ENCODE measurements around the gene AFDN. TPM values are rescaled to one million over a fixed set of nuclear protein-coding genes. Genes with fewer than 3 reads are reported as not detected.

AFDN gene
- polyA plus RNA-seq, 1 donor, result 256 TPM

DNA sequence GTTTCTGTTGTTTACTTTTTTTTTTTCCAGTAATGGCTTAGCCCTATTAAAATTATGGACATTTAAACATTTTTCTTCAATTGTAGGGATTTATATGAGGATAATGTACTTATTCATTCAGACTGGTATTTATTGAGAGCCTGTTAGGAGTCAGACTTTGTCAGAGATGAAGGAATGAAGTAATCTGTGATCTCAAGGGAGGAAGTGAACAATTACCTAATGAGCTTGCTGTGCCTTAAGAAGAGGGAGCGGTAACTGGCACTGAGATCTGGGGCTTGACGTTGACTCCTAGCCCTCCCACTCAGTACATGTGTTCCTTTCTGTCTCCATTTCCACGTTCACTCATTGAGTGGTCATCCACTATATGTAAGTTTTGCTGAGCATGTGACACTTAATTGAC lies 12.6 kb downstream of the AFDN start:
- DNase-seq, result no peak

DNA sequence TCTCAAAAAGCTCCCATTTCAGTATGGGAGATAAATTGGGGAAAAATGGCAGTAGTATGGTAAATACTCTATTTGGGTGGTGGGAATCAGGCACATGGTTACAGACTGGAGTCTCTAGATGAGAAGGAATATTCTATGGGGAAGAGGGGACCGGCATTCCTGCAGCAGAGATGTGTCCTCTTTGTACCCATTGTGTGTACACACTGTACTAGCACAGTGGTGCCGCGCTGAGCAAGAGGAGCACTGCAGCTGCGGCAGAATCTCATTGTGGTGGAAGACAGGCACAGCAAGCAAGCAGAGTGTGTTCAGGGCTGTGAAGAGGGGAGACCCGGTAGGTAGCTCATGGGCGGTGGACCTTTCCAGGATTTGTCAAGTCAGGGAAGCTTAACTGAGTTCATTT lies 13.0 kb downstream of the AFDN start:
- no peak for DNase-seq

DNA sequence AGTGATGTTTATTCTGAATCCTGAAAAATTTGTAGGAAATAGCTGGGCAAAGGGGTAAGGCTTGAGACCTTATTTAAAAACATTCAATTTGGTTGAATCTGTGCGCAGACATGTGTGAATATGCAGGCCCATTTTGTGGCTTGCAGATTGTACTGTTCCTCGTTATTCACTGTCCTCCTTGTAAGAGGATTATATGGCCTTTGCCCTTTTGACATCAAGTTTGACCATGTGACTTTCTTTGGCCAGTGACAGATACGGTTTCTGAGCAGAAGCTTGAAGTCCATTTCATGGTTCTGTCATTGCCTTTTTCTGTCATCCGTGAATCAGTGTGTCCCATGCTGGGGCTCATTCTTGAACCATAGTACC lies 13.4 kb downstream of the AFDN start:
- DNase-seq, result no peak

DNA sequence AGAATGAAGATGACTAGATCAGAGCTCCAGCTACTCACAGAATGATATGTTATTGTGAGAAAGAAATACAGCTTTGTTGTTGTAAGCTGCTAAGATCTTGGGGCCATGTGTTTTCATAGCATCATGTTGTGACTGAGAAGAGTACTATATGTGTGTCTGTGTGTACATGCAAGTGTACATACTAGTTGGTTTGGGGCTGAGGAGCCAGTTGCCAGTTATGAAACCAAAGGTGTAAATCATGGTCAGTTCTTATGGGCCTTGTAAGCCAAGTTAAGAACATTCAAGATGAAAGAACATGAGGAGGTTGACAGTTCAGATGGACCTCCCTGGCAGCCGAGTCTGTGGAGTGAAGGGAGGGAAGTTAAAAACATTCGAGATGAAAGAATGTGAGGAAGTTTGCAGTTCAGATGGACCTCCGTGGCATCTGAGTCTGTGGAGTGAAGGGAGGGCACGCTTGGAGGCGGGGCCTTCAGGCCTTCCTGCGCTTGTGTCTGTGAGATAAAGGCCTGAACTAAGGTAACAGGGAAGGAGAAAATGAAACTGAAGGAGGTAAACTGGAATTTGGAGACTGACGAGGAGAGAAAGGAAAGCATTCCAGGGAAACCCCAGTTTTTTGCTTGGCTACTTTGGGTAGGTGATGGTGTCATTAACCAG lies 13.9 kb downstream of the AFDN start:
- no peak for DNase-seq

DNA sequence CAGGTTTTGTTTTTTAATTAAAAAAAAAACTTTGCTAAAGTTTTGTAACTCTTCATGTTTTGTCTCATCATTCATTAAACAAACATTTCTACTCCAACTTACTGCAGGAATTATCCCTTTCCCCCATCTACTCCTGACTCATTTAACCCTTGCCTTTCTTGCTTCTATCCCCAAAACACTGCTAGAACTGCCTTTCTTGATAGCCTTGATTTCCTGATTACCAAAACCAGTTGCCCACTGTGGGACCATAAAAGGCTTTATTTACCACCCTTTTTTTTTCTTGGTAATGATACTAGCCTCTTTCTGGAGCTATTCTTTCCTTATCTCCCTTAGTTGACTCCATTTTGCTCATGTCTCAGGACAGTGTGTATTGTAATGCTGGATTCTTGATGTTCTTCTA lies 15.3 kb downstream of the AFDN start:
- no peak for DNase-seq

DNA sequence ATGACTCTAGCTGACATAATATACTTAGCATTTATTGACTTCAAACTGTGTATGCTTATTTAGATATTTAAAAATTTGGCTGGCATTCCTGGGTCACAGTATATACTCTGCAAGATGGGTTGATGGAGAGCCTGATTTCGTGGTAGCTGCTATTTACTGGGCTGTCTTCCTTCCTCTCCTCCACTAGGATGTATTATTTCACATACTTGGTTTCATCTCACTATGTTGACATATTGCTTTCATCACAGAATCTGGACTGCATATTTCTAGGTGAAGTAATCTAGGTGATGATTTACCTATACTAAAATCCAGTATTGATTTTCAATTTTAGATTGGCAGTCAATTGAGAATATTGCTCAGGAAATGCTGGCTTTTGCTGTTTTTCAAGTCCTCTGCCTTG lies 15.7 kb downstream of the AFDN start:
- no peak for DNase-seq

DNA sequence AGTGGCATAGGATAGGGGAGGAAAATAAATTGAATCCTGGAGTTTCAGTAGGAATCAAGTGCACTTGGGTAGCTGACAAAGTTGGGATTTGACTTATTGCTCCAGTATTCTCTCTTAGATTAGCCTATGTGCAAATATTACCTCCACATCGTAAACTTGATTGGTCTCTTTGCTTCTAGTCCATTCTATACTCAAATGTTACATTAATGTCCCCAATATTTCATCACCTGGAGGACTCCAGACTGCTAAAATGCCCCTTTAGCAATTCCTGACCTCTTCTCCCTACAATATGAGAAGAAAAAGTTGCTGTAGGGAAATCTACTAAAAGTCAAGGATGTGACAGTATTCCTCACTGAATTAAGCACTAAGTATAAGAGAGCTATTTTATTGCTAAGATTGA lies 16.3 kb downstream of the AFDN start:
- no peak for DNase-seq

DNA sequence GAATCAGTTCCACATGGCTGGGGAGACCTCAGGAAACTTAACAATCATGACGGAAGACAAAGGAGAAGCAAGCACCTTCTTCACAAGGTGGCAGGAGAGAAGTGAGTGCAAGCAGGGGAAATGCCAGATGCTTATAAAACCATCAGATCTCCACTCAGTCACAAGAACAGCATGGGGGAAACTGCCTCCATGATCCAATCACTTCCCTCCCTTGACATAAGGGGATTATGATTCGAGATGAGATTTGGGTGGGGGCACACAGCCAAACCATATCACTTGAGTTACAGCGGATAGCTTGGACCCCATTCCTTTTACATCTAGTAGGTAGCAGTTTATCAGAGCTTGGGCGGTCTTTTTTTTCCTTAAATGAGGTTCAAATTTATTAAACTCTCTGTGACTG lies 19.1 kb downstream of the AFDN start:
- DNase-seq, result no peak

DNA sequence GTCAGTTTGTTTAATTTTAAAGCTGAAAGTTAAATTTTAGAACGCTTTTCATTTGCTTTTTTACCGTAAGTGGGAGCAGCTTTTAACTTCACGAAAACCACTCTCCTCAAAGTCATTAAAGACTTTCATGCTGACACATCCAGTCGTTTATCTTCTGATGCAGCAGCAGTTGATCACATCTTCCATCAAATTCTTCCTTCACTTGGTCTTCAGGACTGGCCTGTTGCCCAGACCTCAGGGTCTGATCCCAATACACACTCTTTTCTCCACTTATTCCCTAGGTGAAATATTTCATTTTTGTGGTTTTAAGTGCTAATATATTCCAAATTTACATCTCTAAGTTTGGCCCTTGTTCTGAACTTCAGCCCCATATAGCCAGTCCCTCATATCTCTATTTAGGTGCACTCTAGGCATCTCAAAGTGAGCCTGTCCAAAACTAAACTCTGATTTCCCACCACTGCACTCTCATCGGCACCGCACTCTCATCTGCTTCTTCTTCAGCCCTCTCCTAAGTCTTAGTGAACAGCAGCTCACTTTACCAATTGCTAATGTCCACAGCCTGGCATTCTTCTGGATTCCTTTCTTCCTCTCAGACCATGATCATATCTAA lies 20.4 kb downstream of the AFDN start:
- no peak for DNase-seq

DNA sequence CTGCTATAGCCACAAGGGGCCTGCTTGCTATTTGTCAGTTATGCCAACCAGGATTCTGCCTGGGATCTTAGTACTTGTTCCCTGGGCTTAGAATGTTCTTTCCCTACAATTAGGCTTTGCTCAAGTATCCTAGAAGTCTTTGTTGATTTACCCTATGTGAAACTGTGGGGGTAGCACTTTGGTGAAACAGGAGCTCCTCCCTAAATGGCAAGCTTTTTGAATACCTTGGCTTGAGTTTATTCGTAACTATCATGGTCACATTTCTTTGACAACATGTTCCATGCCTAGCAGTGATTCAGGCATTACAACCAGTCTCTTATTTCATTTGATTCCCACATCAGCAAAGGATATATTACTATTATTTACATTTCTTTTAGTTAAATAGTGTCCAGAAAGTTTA lies 21.2 kb downstream of the AFDN start:
- no peak for DNase-seq

DNA sequence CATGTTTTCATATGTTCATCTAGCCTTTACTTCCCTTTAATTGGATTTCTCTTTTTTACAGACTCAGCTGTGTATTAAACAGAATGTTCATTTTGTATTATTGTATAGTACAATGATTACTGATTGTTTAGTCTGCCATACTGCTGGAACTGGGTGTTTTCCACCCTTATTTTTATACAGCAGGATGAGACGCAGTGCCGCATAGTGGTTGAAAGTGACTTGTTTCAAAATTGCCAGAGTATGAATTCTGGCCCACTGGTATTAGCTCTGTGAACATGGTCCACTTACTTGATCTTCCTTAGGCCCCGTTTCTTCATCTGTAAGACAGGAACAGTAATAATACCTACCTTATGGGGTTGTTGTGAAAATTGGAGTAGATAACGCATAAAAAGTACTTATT lies 22.1 kb downstream of the AFDN start:
- DNase-seq, result no peak

DNA sequence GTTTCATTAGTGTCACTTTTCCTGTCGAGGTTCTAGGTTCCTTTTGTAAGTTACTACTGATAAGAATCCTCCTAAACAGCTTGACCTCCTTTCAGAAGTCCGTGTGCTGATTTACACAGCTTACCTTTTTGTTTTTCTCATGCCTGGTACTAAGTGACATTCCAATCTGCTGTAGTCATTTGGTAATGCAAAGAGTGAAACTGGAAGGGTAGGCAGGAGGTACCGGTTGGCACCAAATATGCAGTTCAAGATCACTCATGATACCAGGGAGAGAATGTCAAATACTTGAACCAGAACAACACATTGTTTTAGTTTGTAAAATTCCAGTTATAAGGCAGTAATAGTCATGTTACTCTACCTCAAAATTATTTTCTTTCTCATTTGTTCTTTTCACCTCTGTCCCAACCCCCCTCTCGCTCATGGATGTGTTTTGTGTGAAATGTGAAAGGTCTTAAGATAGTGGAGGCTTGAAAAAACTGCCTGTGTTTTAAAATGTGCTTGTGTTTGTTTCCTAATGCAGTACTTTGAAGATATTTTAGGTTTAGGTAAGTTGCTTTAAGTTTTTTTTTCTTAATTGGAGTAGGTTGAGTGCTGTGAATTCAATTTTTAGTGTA lies 23.2 kb downstream of the AFDN start:
- no peak for DNase-seq

DNA sequence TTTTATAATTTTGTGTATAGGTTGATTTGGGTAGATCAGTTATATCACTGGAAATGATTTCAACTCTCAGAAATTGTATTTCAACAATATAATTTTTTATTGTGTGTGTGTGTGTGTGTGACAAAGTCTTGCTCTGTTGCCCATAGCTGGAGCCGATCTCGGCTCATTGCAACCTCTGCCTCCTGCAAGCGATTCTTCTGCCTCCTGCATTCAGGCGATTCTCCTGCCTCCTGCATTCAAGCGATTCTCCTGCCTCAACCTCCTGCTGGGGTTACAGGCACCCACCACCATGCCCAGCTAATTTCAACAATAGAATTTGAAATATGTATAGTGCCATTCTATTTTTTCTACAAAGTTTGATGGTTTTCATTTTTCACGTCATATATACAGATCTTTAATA lies 24.1 kb downstream of the AFDN start:
- DNase-seq, result no peak

DNA sequence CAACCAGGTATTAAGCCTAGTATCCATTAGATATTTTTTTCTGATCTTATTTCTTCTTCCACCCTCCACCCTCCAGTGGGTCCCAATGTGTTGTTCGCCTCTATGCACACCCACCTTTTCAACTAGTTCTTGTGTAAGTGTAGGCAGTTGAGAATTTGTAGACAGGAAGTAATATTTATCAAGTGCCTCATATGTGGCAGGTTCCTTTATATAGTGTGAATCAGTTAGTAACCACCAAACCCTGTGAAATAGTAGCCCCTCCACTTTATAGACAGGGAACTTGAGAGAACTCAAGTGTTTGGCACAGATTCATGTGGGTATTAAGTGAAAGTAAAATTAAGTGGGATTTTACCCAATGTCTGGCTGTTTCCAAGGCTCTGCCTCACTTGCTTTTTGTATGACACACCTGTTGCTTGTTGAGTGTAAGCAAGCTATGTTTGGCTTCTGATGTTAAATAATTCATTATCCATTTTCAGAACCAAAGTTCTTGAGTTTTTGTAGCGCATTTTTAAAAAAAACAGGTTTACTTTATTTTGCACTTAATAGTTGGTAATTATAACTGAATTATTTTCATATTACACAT lies 24.8 kb downstream of the AFDN start:
- DNase-seq, result no peak

DNA sequence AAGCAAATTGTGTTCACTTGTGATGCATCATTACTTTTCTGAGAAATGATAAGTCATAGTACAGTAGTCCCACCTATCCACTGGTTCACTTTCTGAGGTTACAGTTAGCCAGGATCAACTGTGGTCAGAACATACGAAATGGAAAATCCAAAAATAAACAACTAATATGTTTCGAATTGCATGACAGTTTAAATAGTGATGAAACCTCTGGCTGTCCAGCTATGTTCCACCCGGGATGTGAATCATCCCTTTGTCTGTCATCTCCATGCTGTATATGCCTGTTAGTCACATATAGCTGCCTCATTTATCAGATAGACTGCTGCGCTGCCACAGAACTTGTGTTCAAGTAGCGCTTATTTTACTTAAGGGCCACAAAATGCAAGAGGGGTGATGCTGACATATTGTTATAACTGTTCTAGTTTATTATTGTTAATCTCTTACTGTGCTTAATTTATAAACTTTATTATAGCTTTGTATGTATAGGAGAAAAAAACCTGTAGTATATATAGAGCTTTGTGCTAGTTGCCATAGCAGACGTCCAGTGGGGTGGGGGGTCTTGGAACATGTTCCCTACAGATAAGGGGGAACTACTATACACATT lies 29.2 kb downstream of the AFDN start:
- no peak for DNase-seq

DNA sequence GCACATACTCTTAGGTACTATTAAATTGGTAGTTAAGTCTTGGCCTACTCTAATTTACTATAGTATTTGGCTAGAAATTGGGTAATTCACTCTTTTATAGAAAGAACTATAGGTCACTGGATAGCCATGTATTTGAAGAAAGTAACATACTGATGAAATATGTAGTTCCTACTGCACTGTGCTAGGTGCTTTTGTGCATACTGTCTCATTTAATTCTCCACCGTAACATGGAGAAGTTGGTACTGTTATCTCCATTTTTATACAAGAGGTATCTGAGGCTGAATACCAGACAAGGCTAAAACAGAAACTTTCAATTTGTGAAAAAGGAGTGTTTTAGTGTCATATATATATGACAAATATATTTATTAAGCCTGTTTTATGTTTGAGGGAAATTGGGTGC lies 29.8 kb downstream of the AFDN start:
- no peak for DNase-seq

DNA sequence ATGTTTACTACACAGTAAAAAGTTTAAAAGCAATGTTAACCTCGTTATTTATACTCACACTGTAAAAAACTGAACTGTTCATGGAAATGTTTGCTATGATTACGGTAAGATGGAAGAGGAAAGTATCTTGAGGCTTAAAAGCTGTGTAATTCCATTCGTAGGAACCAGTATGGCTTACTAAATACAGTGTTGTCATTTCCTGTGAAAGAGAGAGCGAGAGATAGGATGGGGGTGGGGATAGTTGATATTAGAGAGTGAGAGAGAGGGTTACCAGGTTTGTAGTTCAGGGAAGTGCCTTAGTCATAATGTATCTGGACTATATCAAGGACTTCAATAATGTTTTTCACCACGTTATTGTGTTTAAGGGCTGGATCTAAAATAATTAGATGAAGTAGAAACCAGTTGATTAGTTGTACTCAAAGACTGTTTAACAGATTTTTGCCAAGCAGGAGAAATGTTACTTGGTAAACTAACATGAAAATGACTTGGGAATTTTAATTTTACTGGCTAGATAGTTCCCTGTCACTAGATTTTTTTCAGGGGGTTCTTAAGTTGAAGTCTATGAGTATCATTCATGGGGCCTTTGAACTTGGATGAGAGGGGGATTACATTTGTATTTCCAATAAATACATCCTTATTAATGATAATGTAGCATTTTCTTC lies 30.4 kb downstream of the AFDN start:
- DNase-seq, result no peak

DNA sequence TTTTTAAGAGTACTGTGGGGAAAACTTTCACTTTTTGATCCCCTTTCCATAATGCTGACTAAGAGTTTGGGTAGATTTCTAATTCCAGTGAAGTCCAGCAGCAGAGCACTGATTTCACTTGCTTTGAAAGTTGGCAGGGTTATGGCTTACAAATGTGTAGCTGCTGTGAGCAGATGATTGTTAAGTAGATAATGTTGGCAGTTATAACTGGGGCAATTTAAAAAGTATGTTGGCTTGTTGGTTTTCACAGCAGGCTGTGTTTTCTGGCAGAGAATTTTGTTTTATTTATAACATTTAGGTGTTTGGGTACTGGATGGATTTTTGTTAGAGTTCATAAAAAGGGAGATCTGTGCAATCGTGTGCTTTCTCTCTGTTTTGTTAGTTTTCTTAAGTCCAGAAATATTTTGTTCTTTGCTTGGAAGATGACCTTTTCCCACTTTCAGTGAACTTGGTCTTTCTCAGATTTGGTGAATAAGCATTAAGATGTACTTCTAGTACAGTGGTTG lies 31.4 kb downstream of the AFDN start:
- no peak for DNase-seq

DNA sequence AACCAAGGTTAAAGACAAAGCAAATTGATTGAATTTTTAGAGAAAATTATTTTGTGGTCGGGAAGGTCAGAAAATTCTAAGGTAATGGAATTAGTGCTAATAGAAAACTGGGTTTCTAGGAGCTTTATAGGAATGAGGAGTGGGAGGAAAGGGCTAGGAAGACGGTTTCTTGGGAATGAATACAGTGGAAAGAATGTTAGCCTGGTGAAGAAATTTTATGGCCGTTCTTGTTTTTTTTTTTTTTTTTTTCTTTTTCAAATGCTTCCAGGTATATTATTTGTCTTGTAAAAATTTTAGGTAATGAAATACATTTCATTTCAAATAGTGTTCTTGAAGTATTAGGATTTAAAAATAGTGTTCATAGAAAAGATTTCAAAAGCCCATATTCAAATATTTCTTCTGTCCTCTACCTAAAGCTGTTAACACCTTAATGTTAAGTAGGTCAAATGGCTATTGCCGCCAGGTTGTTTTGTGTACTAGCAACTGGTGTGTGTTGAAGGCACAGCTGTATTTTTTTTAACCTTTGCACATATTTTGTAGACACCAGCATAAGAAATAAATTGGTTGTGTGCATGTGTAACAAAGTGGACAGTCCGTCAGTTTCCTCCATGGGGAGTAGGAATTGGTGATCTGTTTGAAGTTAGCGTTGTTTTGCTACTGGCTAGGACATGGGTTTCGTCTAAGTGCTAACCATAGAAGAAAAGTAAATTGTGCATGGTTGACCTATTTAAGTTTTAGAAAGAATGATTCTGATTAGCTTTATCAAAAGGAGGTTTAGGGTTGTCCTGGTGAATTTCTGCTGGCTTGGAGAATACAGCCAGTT lies 32.3 kb downstream of the AFDN start:
- DNase-seq, result no peak

DNA sequence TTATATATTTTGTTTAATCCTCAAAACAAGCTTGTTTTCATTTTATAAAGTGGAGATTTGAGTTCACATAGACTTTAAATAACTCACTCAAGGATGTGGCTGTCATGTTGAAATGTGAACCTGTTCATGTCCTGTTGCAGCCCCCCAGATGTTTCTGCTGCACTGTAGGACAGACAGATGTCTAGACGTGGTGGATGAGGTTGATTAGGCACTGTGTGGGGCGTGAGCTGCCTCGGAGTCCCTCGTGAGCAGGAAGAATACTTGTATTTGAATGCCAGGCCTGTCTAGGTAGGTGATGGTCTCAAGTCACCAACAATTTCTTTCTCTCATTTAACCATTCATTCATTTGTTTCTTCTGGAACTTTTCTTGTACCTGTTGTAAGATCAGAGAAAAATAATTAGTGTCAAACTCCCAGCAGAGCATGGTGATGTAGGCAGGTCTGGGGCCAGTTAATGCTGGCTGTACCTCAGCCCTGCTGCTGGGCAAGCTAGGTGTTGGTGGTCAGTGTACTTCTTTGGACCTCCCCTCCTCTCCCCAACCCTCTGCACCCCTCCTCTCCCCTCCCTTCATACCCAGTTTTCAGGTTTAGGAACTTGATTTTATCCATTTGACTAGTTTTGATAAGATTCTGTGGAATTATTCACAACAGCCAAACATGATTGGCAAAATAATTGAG lies 34.0 kb downstream of the AFDN start:
- no peak for DNase-seq

DNA sequence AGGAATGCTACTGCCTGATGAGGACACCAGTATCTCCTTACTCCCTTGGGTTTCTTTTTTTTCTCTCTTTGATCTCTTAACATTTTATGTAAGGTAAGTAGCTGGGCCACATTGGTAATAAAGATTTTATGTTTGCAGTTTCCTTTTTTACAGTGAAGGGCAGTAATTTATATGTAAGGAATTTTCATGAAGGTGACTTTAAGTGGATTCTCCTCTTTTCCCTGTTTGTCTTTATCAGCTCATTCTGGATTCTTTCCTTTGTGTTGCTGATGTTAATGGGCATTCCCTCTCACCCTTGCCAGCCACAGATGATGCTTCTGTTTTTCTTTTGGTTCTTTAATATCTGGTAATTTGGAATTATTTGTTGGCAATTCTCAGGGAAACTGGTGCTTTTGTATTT lies 34.7 kb downstream of the AFDN start:
- DNase-seq, result no peak

All from left kidney (tissue), 2 donors.